ENCODE data around the gene TXLNG. TPM values are rescaled to one million over a fixed set of nuclear protein-coding genes. Genes with fewer than 3 reads are reported as not detected.
A peak's percentile ranks its signal among the peaks of the same experiment; 100 is the strongest.

The TXLNG gene
- total and polyA plus RNA-seq, 2 of the 4 experiments (the other 2 are of a cell fraction), result 7.0 to 9.7 TPM

GRCh38 chrX:16851421-16851820, 65.2 kb downstream of the TXLNG start:
- CTCF ChIA-PET, result no interaction called here
- Histone ChIP-seq H2BK15ac (ENCODE audit: low read depth, low read length) (no peak overlapping the region), H4K5ac (ENCODE audit: low read depth, low read length) (no peak overlapping the region), H3K4me1 (ENCODE audit: control insufficient read depth, insufficient read depth, low read length) (no peaks in the 10 kb centered on the region), H3K18ac (ENCODE audit: low read depth, low read length) (no peak overlapping the region), H2AK9ac (replicated peaks; ENCODE audit: low read depth, low read length, poor library complexity) (no peak overlapping the region), H3K79me1 (ENCODE audit: low read depth in 1 of 2, low read length in 2 of 2) (peaks cover 9 to 19% of the 10 kb centered on the region in 2 experiments; a peak in 1 of 4 replicates), H3K27ac (ENCODE audit: insufficient read depth, low read length) (no peak overlapping the region), H3K4ac (ENCODE audit: low read depth, low read length) (no peak overlapping the region), H4K8ac (ENCODE audit: low read depth in 2 of 2, low read length in 2 of 2) (no peak overlapping the region), H3K56ac (ENCODE audit: extremely low read depth, insufficient read depth, low read length) (no peak overlapping the region), H3K14ac (replicated peaks; ENCODE audit: low read depth, low read length) (no peak overlapping the region), H3K9me3 (ENCODE audit: control insufficient read depth, insufficient read depth, low read length) (peaks cover 2% of the 10 kb centered on the region), H3K4me3 (ENCODE audit: insufficient read depth, low read depth, low read length) (no peak overlapping the region), H2BK120ac (ENCODE audit: low read depth, low read length) (no peak overlapping the region), H3K23ac (ENCODE audit: low read depth, low read length) (no peak overlapping the region), H3K36me3 (ENCODE audit: control insufficient read depth, insufficient read depth, low read length) (peaks cover 20% of the 10 kb centered on the region), H3K9me1 (ENCODE audit: insufficient read depth, low read length) (0 out of 2 replicates have a peak, but pooled peaks cover 3% of the 10 kb centered on the region), H2BK20ac (ENCODE audit: low read depth, low read length) (no peak overlapping the region), H4K91ac (ENCODE audit: insufficient read depth, low read depth, low read length) (no peak overlapping the region), H4K20me1 (ENCODE audit: insufficient read depth, low read length) (peaks cover 11% of the 10 kb centered on the region; the same call in 1 of the 2 replicates), H2BK5ac (ENCODE audit: low read depth, low read length, poor library complexity, severe bottlenecking) (no peak overlapping the region), H2AK5ac (ENCODE audit: low read depth, low read length) (no peak overlapping the region), H3K27me3 (ENCODE audit: control insufficient read depth, insufficient read depth, low read length) (no peaks in the 10 kb centered on the region), H3K4me2 (ENCODE audit: low read depth, low read length) (no peak overlapping the region), H2AFZ (replicated peaks; ENCODE audit: low read length, poor library complexity) (no peak overlapping the region), H3K9ac (ENCODE audit: low read depth, low read length) (no peak overlapping the region)
- BruUV-seq (replicated peaks), result no TSS peak
- POLR2A ChIA-PET (ENCODE audit: unreplicated experiment), result no interaction called here
- dilution Hi-C loops (cut with HindIII; ENCODE audit: low sequenced_read_pairs, unreplicated experiment) (no loop called here), in situ Hi-C loops (cut with MboI; ENCODE audit: low sequenced_read_pairs) (no loop called here), intact Hi-C loops (cut with micrococcal nuclease) (no loop called here)
- WGBS, 2 experiments (ENCODE audit: extremely low coverage in 2 of 2, insufficient read length in 1 of 2), result no CpG with 5 or more reads among the region's 1 CpG
- peak; percentile 24; the same call in 1 of the 2 replicates for TF ChIP-seq CEBPB (IDR thresholded peaks at IDR 0.05; ENCODE audit: low read depth, low read length)
- no peak for TF ChIP-seq SMC3 (IDR thresholded peaks at IDR 0.05; ENCODE audit: low read depth, low read length)
- no peak; the same call in none of the 2 replicates for ATAC-seq (ENCODE audit: low read depth)
- peak; percentile 27 for DNase-seq

Measured in IMR-90 (cell line).